PC-3 (cell line): ENCODE results near the gene DGKD. TPM values are rescaled to one million over a fixed set of nuclear protein-coding genes. Genes with fewer than 3 reads are reported as not detected.

ENCODE experiments used
- ATAC-seq: fragments of 200-7000 bp; cut with Tn5 transposase; 2 replicates; pipeline ENCODE4 v1.9.1; 2020; ENCODE audit warnings: mild to moderate bottlenecking, moderate library complexity
- BruUV-seq: library from RNA; stranded (reverse); fragments of 400-500 nt; replicated peaks from 2 replicates; lab custom pipeline; 2021; lab: Mats Ljungman, UMichigan
- CTCF ChIA-PET: fragments of 300-600 bp; sonication (Branson Sonifier 250); formaldehyde crosslinking; loops from one replicate; lab custom pipeline; 2022; ENCODE audit warnings: antibody characterized with exemption; lab: Charles Lee
- POLR2A ChIA-PET: fragments of 300-600 bp; sonication (Branson Sonifier 250); formaldehyde crosslinking; loops from one replicate; lab custom pipeline; 2022; ENCODE audit warnings: antibody characterized with exemption; ENCODE audit not compliant: unreplicated experiment; lab: Charles Lee
- DNase-seq: peaks from one replicate; pipeline ENCODE4 v3.0.0-alpha.2; 2015
- H2AFZ ChIP-seq: fragments of 300-600 bp; sonication (generic); 2 replicates; pipeline ENCODE4 v1.6.0; 2016; ENCODE audit warnings: antibody characterized with exemption, low read length
- H3F3A ChIP-seq: fragments of 300-600 bp; sonication (generic); one replicate; pipeline ENCODE4 v1.6.0; 2017; ENCODE audit warnings: antibody characterized with exemption, low read length, control low read depth, mild to moderate bottlenecking; ENCODE audit not compliant: unreplicated experiment
- H3K27ac ChIP-seq: fragments of 300-600 bp; sonication (generic); 2 replicates; pipeline ENCODE4 v1.5.1; 2016; ENCODE audit warnings: mild to moderate bottlenecking, low read length
- H3K27me3 ChIP-seq: fragments of 300-600 bp; sonication (generic); 2 replicates; pipeline ENCODE4 v1.6.1; 2016; ENCODE audit warnings: low read length, mixed read lengths
- H3K36me3 ChIP-seq: fragments of 300-600 bp; sonication (generic); 2 replicates; pipeline ENCODE4 v1.6.1; 2016; ENCODE audit warnings: low read depth, mixed run types, low read length, mixed read lengths
- H3K4me1 ChIP-seq: fragments of 300-600 bp; sonication (generic); 2 replicates; pipeline ENCODE4 v1.5.1; 2016; ENCODE audit warnings: low read length; ENCODE audit not compliant: insufficient read depth
- H3K4me2 ChIP-seq: fragments of 300-600 bp; sonication (generic); 2 replicates; pipeline ENCODE4 v1.6.0; 2016; ENCODE audit warnings: low read length
- H3K4me3 ChIP-seq: fragments of 300-600 bp; sonication (generic); 2 replicates; pipeline ENCODE4 v1.5.1; 2016; ENCODE audit warnings: mild to moderate bottlenecking, low read length, mixed read lengths
- H3K79me2 ChIP-seq: fragments of 300-600 bp; sonication (generic); 2 replicates; pipeline ENCODE4 v1.6.1; 2017; ENCODE audit warnings: low read length, mixed read lengths
- H3K9ac ChIP-seq: fragments of 300-600 bp; sonication (generic); 2 replicates; pipeline ENCODE4 v1.6.0; 2016; ENCODE audit warnings: mild to moderate bottlenecking, low read length
- H3K9me2 ChIP-seq: fragments of 300-600 bp; sonication (generic); replicated peaks from 2 replicates; pipeline ENCODE4 v1.6.1; 2016; ENCODE audit warnings: mixed run types, low read length, mixed read lengths
- H3K9me3 ChIP-seq: fragments of 300-600 bp; sonication (generic); 2 replicates; pipeline ENCODE4 v1.6.1; 2016; ENCODE audit warnings: low read length, mixed read lengths
- H4K20me1 ChIP-seq: fragments of 300-600 bp; sonication (generic); 2 replicates; pipeline ENCODE4 v1.6.1; 2016; ENCODE audit warnings: low read length, mixed read lengths
- CTCF ChIP-seq: fragments of 300-600 bp; sonication (generic); conservative IDR thresholded peaks from 2 replicates; pipeline ENCODE4 v1.5.1; 2017; ENCODE audit warnings: antibody characterized with exemption, low read depth, mild to moderate bottlenecking, low read length
- EZH2 ChIP-seq: fragments of 300-600 bp; sonication (generic); IDR thresholded peaks from one replicate; pipeline ENCODE4 v1.6.1; 2017; ENCODE audit warnings: antibody characterized with exemption, mild to moderate bottlenecking, low read length; ENCODE audit not compliant: unreplicated experiment
- EZH2phosphoT487 ChIP-seq: fragments of 300-600 bp; sonication (generic); IDR thresholded peaks from 2 replicates; pipeline ENCODE4 v1.6.1; 2018; ENCODE audit warnings: mild to moderate bottlenecking, antibody characterized with exemption, low read length, borderline replicate concordance
- intact Hi-C: fragments of 100-400 bp; cut with micrococcal nuclease; formaldehyde crosslinking; loops from 2 replicates; pipeline ENCODE4 v1.9.0; 2023
- total RNA-seq: library from RNA; depleted of rRNA; stranded (reverse); fragments of >200 nt; gene quantifications from 2 replicates; pipeline ENCODE4 v1.2.3, GENCODE V29; 2014

Gene DGKD
- total RNA-seq, 1 experiment from 2014 or later: 23.3 TPM

GRCh38 chr2:233406865-233407264 lies 52.6 kb downstream of the DGKD start:
- no peaks in the 10 kb centered on the region for H3K4me1 ChIP-seq
- no peak for TF ChIP-seq EZH2phosphoT487
- TF ChIP-seq CTCF: no peak
- no peak for TF ChIP-seq EZH2
- BruUV-seq: no TSS peak
- ATAC-seq: no peak
- CTCF ChIA-PET: no interaction called here
- no peak overlapping the region for H3K9ac ChIP-seq
- no peak overlapping the region for H3K27ac ChIP-seq
- H3K36me3 ChIP-seq: peaks cover 22% of the 10 kb centered on the region
- intact Hi-C loops: no loop called here
- H4K20me1 ChIP-seq: no peaks in the 10 kb centered on the region
- no peak overlapping the region for H3K4me2 ChIP-seq
- no peak overlapping the region for H3K4me3 ChIP-seq
- peaks cover 17% of the 10 kb centered on the region; the same call in 1 of the 2 replicates for H3K79me2 ChIP-seq
- no peaks in the 10 kb centered on the region for H3F3A ChIP-seq
- H3K27me3 ChIP-seq: no peaks in the 10 kb centered on the region
- H3K9me2 ChIP-seq: no peaks in the 10 kb centered on the region
- POLR2A ChIA-PET: no interaction called here
- no peak overlapping the region for H2AFZ ChIP-seq
- peaks cover 4% of the 10 kb centered on the region for H3K9me3 ChIP-seq
- no peak for DNase-seq

- no TSS peak for BruUV-seq
- Histone ChIP-seq H3K4me2 (no peak overlapping the region), H3F3A (no peaks in the 10 kb centered on the region), H3K79me2 (peaks cover 19% of the 10 kb centered on the region; the same call in 1 of the 2 replicates), H3K9me2 (no peaks in the 10 kb centered on the region), H3K9ac (no peak overlapping the region), H4K20me1 (no peaks in the 10 kb centered on the region), H3K36me3 (peaks cover 25% of the 10 kb centered on the region), H3K4me1 (peaks cover 4% of the 10 kb centered on the region), H2AFZ (no peak overlapping the region), H3K27ac (no peak overlapping the region), H3K27me3 (no peaks in the 10 kb centered on the region), H3K4me3 (no peak overlapping the region), H3K9me3 (peaks cover 5% of the 10 kb centered on the region)
- POLR2A ChIA-PET: no interaction called here
- no peak for TF ChIP-seq EZH2phosphoT487
- TF ChIP-seq CTCF: no peak
- no peak for TF ChIP-seq EZH2
- intact Hi-C loops: no loop called here
- CTCF ChIA-PET: no interaction called here
- DNase-seq (no peak), ATAC-seq (no peak)
These were observed 53.5 kb downstream of the DGKD start for GRCh38 chr2:233407771-233408181.

- no peak for ATAC-seq
- no peaks in the 10 kb centered on the region for H3K27me3 ChIP-seq
- H3K4me2 ChIP-seq: no peak overlapping the region
These were observed 54.3 kb downstream of the DGKD start for GRCh38 chr2:233408366-233409285.

More at GRCh38 chr2:233408366-233409285, 54.3 kb downstream of the DGKD start:
- POLR2A ChIA-PET: no interaction called here
- Histone ChIP-seq H3K27ac (no peak overlapping the region), H4K20me1 (no peaks in the 10 kb centered on the region), H3K79me2 (peaks cover 19% of the 10 kb centered on the region; the same call in 1 of the 2 replicates), H3K9me2 (no peaks in the 10 kb centered on the region), H3K9ac (no peak overlapping the region), H3K4me1 (peaks cover 12% of the 10 kb centered on the region), H3K4me3 (no peak overlapping the region), H3F3A (no peaks in the 10 kb centered on the region), H3K36me3 (peaks cover 25% of the 10 kb centered on the region), H3K9me3 (peaks cover 5% of the 10 kb centered on the region), H2AFZ (no peak overlapping the region)
- TF ChIP-seq CTCF (no peak), EZH2phosphoT487 (no peak), EZH2 (no peak)
- CTCF ChIA-PET: no interaction called here
- intact Hi-C loops: no loop called here
- DNase-seq: no peak
- no TSS peak for BruUV-seq
